Right forelimb (tissue), 1 donor: ENCODE data around the gene PPP1R12B.
"Not testable (repeated sequence)": the region's sequence is repeated elsewhere in the genome, so short reads cannot be mapped to it uniquely, and the experiment has no call there.

Experiments used
- DNase-seq: peaks from one replicate; pipeline ENCODE4 v3.0.0-alpha.2; 2018

PPP1R12B gene

DNA sequence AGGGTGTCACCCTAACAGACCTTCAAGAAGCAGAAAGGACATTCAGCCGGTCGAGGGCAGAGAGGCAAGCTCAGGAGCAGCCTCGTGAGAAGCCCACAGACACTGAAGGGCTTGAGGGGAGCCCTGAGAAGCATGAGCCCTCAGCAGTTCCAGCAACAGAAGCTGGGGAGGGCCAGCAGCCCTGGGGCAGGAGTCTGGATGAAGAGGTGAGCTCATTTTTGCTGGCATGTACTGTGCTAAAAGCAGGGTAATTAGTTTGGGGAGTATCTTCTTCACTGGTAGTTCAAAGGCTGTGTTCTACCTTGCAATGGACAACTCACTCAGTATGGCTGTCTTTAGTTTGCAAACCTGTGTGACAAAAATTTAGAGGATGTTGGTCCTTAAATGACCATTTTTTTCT, 144.6 kb downstream of the PPP1R12B start:
- DNase-seq = not testable (repeated sequence)

- DNase-seq = no peak
Measured at GRCh38 chr1:202498542-202498941, 150.0 kb downstream of the PPP1R12B start.

- DNase-seq = not testable (repeated sequence)
Measured at GRCh38 chr1:202499997-202500396, 151.5 kb downstream of the PPP1R12B start.

DNA sequence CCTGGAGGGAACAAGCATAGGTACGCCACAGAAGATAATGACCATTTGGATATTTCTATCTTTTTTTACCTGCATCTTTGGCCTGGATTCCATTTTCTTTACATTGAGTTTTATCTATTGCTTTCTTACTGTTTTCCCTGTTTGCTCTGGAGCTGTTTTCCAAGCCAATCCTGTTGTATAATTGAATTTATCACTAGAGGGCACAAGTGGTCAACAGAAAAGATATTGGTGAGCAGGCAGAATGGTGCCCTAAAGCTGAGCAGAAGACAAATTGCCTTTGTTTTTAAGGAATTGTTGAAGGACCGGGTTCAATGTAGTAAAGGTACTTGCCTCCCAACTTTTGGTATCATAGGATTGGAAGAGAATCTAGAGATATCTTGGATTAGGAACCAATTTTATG, 152.8 kb downstream of the PPP1R12B start:
- DNase-seq = no peak

DNA sequence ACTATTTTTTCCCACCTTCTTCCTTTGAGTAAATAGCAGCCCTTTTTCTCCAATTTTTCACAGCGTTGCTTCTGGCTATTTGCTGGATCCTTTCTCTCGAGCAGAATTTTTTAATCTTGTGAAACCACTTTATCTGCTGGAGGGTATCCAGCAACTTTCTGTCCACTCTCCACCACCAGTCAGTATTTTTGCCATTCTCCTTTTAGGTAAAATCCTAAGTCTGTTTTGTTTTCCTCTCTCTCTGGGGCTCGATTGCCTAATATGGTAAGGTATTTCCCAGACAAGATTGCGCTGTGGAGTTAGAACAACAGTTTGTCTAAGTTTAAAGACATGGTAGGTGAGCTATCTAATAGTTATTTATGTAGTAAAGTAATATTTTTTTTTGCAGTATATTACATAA, 156.9 kb downstream of the PPP1R12B start:
- DNase-seq = no peak

DNA sequence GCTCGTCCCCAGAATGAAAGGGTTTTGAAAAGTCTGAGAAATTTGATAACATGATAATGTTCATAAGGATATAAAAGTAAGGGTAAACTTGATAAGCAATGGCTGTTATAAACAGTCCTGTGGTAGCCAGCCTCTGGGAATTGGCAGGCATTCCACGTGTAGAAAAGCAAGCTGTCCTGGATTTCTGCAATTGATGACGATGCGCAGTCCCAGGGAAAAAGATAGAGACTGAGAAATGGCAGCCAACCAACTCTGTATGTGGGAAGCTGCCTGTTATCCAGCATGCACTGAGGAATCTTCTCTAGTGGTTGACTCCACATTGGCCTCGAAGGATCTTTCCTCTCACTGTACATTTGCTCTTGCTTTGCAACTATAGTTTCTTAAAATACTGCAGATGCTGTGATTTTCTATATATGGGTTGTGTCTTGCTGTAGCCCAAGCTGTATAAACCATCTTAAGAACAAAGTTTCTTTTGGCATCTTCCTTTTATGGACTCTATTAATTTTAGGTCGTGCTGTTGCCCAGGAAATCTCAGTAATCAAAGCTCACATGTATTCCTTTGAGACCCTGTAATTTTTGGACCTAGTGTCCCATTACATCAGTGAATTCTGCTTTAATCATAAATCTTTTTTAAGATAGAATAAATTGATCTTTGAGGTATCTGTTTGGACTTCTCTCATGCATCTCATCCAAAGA, 157.5 kb downstream of the PPP1R12B start:
- not testable (repeated sequence) for DNase-seq

DNA sequence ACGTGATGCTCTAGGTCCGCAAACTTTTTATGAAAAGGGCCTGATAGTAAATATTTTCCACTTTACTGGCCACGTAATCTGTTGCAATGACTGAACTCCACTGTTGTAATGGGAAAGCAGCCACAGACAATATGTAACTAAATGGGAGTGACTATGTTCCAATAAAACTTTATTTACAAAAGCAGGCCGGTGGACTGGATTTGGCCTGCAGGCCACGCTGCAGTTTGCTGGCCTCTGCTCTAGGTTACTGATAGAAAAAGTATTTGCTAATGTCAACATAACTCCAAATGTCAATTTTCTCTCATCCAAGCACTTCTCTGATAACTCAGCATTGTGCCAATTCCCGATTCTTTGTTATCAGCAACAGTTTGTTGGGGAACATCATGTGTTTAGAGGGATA, 160.4 kb downstream of the PPP1R12B start:
- DNase-seq = not testable (repeated sequence)

GRCh38 chr1:202513875-202514274, 165.4 kb downstream of the PPP1R12B start:
- DNase-seq = not testable (repeated sequence)

- no peak for DNase-seq
Measured at GRCh38 chr1:202516434-202516877, 168.0 kb downstream of the PPP1R12B start.

- not testable (repeated sequence) for DNase-seq
Measured at GRCh38 chr1:202517146-202517545, 168.6 kb downstream of the PPP1R12B start.

- DNase-seq = not testable (repeated sequence)
Measured at GRCh38 chr1:202518180-202518579, 169.7 kb downstream of the PPP1R12B start.

- not testable (repeated sequence) for DNase-seq
Measured at GRCh38 chr1:202518905-202519304, 170.4 kb downstream of the PPP1R12B start.

- DNase-seq = not testable (repeated sequence)
Measured at GRCh38 chr1:202520129-202520856, 171.8 kb downstream of the PPP1R12B start.

GRCh38 chr1:202520857-202521216, 172.3 kb downstream of the PPP1R12B start:
- not testable (repeated sequence) for DNase-seq

- DNase-seq = not testable (repeated sequence)
Measured at GRCh38 chr1:202521484-202521883, 173.0 kb downstream of the PPP1R12B start.

- no peak for DNase-seq
Measured at GRCh38 chr1:202521886-202522285, 173.4 kb downstream of the PPP1R12B start.

DNA sequence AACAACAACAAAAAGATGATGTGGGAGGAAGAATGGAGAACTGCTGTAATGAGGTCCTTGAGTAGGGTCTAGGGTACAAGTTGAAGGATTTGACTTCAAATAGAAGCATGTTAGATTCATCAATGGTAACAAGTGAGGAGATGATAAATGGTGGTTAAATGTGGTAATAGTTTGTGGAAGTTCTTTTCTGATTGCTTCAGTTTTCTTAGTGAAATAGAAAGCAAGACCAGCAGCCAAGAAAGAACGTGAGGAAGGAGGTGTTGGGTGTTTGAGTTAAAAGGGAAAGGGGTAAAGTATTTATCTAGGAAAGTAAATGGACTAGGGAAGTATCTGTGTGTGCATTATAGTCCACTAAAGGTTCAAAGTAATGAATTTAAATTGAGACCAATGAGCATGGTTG, 177.6 kb downstream of the PPP1R12B start:
- not testable (repeated sequence) for DNase-seq

DNA sequence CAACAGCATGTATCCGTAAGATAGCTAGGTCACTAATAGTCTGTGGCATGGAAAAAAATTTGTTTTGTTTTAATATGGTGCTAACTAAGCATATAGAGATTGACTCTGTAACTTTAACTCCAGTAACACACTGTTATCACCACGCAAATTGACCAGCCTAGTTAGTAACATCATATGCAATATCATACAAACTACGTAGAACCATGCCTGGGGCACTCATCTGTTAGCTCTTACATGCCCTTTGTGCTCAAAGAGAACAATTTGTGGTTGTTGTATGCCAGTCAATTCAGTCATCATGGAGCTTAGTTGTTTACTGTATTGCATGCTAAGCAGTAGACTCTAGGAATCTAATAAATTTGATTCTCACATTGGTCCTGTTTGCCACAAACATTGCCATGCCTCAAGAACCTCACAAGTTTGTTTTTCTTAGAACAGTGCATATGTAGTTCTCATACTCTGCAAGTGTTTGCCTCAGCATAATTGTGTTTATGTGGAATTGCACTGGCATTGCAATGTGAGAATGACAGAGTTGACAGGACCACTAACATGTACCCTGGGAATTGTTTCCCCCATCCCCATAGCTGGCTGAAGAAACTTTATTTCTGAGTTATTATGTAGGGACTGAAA, 179.7 kb downstream of the PPP1R12B start:
- not testable (repeated sequence) for DNase-seq

GRCh38 chr1:202530686-202531085, 182.2 kb downstream of the PPP1R12B start:
- not testable (repeated sequence) for DNase-seq

- DNase-seq = no peak
Measured at GRCh38 chr1:202531472-202531811, 182.9 kb downstream of the PPP1R12B start.

- DNase-seq = not testable (repeated sequence)
Measured at GRCh38 chr1:202531812-202532616, 183.5 kb downstream of the PPP1R12B start.

DNA sequence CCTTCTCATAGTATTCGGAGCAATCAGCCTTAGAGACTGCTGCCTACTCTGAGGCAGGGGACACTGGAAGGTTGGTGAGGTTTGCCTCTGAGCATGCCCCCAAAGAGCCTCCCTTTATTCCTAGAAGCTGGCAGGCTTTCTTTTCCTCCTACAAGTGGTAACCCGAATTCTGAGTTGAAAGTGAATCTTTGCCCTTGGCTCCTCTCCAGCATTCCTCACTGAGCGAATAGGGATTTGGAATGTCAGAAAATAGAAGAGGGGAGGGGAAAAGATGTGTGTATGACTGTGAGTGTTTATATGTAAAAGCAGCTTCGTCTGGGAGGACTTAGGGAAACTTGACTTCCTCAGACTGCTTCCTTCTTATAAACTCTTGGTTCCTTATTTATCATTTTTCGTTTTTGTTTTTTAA, 190.7 kb downstream of the PPP1R12B start:
- DNase-seq = peak; percentile 67

DNA sequence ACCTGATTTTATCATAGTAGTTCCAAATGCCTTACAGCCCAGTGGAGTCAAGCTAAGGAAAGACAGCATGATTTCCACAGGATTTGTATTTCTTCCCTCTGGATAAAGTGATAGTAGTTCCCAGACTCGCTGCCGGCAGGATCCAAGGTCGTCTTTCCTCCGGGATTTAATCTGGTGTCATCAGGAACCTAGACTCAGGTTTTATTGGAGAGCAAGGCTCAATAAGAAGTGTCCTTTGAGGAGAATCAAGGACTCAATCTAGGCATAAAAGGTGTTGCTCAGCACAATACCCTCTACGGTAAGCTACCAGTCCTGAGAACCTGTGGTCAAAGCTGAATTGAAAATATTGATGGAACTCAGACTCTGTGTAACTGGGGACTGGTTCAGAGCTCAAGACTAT, 191.1 kb downstream of the PPP1R12B start:
- DNase-seq = not testable (repeated sequence)
